ENCODE data around the gene AZGP1. TPM values are rescaled to one million over a fixed set of nuclear protein-coding genes. Genes with fewer than 3 reads are reported as not detected.
"Not testable (repeated sequence)": the region's sequence is repeated elsewhere in the genome, so short reads cannot be mapped to it uniquely, and the experiment has no call there.

AZGP1 gene
- total RNA-seq, result not detected in 2 replicates

DNA sequence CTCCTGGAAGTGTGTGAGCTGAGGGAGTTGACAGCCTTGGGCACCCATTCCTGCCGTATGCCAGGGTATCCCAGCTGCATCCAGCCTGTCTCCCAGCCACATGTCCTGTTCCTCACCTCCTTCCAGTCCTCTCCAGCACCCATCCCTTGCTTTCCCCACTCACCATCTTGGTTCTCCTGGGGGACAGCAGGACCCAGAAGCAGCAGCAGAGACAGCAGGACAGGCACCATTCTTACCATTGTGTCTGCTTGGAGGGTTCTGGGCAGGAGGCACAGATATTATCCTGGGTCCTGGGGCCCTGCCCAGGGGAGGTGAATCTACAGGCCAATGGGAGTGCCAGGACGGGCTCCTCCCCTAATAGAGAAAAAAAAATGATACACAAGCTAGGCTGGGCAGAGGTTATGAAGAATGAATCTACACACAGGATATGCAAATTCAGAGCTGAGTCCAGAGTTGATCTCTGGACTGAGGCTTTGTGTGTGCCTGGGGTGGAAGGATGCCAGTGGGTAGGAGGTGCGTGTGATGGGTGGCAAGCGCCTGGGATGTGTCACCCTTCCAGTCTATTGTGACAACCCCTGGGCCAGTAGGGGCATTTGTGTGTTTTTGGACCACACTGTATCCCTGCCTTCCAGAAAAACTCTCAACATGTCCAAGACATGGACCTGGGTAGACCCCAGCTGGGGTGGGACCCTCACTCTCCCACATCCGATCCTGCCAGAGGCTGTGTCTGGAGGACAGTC is at the start of gene AZGP1:
Gene AZGP1 (minus strand): TSS at position 250 of the 740 bp plus-strand sequence. CDS start 11 bp downstream, at position 239.
- DNase-seq (ENCODE audit: low read depth in 2 of 2), result no peak

DNA sequence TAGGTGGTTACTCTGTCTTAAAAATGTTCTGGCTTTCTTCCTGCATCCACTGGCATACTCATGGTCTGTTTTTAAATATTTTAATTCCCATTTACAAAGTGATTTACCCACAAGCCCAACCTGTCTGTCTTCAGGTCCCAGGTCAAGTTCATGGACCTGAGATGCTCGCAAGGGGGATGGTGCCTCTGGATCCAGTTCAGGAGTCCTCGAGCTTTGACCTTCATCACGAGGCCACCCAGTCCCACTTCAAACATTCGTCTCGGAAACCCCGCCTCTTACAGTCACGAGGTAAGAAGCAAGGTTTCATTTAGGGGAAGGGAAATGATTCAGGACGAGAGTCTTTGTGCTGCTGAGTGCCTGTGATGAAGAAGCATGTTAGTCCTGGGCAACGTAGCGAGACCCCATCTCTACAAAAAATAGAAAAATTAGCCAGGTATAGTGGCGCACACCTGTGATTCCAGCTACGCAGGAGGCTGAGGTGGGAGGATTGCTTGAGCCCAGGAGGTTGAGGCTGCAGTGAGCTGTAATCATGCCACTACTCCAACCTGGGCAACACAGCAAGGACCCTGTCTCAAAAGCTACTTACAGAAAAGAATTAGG is 48.3 kb upstream of the AZGP1 start:
- no peak for DNase-seq (ENCODE audit: low read depth in 2 of 2)

DNA sequence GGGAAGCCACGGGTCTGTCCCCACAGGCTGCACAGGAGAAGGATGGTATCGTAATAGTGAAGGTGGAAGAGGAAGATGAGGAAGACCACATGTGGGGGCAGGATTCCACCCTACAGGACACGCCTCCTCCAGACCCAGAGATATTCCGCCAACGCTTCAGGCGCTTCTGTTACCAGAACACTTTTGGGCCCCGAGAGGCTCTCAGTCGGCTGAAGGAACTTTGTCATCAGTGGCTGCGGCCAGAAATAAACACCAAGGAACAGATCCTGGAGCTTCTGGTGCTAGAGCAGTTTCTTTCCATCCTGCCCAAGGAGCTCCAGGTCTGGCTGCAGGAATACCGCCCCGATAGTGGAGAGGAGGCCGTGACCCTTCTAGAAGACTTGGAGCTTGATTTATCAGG is 47.7 kb upstream of the AZGP1 start:
- no peak for DNase-seq (ENCODE audit: low read depth in 2 of 2)

DNA sequence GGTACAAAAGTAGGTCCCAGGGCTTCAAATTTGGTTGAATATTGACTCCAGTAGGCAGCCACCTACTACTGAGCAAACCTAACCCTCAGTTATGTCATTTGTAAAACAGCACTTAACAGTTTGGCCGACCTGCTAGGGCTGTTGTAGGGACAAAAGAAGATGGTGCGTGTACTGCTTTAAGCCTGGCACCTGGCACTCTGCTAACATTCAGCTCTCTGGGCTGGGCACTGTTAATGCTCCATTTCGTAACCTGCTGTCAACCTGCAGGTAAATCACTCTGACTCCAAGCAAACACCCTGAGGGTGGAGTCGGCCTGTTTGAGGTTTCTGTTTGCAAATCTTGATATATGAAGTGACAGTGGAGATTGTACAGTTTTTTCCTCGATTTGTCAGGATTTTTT is 46.8 kb upstream of the AZGP1 start:
- no peak for DNase-seq (ENCODE audit: low read depth in 2 of 2)

DNA sequence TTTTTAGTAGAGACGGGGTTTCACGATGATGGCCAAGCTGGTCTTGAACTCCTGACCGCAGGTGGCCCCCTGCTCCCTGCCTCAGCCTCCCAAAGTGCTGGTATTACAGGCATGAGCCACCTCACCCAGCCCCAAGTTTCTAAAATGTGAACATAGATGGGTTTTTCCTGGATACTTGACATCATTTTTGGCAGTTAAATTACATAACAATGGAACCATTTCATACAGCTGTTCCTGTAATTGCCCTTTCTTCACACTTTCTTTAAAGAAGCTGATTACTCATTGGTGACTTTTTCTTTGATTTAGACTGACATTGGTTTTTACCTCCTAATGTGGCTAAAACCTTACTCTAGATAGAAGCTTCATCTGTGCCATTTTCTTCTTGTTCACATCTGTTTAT is 45.5 kb upstream of the AZGP1 start:
- no peak for DNase-seq (ENCODE audit: low read depth in 2 of 2)

DNA sequence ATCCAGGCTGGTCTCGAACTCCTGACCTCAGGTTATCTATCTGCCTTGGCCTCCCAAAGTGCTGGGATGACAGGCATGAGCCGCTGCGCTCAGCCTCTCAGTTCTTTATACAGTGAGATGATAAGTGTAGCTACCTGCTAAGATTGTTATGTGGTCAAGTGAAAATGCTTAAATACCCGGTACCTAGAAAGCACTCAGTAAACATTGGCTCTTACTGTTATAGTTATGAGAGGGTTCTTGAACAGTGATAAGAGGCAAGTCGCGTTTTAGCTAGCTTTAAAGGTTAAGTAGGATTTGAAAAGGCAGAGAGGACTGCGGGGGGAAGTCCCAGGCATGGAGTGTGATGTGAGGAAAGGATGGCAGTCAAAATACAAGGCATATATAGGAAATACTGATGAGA is 44.1 kb upstream of the AZGP1 start:
- DNase-seq (ENCODE audit: low read depth in 2 of 2), result no peak

DNA sequence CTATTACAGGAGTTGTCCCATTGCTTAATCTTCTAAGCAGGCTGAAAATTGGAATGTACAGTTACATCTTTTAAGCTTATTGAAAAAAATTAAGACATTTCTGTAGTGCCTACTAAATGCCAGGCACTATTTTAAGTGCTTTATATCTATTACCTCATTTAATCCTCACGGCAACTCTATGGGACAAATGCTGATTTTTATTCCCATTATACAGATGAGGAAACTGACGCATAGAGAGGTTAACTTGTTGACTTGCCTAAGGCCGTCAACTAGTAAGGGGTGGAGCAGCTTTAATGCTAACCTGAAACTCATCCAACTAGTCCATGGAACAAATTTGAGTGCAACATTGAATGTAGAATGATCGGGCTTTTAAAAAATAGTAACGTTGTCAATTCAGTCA is 42.0 kb upstream of the AZGP1 start:
- no peak for DNase-seq (ENCODE audit: low read depth in 2 of 2)

DNA sequence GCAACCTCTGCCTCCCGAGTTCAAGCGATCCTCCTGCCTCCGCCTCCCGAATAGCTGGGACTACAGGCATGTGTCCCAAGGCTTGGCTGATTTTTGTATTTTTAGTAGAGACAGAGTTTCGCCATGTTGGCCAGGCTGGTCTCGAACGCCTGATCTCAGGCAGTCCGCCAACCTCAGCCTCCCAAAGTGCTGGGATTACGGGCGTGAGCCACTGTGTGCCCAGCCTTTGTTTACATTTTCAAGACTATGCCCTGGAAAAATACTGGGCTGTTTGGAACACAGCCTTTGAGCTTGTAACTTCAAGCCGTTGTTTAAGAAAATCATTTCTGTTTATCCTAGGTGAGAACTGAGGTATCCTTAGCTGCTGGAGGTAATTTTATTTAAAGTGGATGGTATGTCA is 41.5 kb upstream of the AZGP1 start:
- DNase-seq (ENCODE audit: low read depth in 2 of 2), result no peak

DNA sequence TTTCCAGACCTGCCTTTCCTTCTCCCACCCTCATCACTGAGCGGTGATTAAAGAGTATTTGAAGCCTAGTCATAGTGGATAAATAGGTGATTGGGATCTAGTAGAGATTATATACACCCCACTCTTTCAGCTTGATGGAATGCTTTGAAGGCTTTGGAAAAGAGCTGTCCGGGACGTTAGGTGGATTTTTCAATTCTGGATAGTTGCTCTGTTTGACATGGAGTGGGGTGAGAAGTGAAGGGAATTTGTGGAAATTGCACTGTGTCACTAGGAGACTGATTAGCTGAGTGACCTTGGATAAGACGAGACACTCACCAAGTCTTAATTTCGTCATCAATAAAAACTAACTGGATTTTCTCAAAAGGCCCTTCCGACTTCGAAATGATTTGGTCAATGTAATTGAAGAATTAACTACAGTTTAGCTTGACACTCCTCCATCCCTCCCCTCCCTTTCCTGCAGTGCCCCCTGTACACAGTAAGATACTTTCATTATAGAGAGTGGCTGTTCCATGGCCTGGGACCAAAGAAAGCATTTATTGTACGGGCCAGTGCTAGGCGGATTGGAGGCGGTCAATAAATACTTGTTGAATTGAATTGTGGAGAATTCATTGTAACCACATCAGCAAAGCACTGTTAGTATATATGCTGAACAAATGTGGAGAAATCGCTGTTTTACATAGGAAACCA is 40.5 kb upstream of the AZGP1 start:
- DNase-seq (ENCODE audit: low read depth in 2 of 2), result peak; percentile 49 to 67

DNA sequence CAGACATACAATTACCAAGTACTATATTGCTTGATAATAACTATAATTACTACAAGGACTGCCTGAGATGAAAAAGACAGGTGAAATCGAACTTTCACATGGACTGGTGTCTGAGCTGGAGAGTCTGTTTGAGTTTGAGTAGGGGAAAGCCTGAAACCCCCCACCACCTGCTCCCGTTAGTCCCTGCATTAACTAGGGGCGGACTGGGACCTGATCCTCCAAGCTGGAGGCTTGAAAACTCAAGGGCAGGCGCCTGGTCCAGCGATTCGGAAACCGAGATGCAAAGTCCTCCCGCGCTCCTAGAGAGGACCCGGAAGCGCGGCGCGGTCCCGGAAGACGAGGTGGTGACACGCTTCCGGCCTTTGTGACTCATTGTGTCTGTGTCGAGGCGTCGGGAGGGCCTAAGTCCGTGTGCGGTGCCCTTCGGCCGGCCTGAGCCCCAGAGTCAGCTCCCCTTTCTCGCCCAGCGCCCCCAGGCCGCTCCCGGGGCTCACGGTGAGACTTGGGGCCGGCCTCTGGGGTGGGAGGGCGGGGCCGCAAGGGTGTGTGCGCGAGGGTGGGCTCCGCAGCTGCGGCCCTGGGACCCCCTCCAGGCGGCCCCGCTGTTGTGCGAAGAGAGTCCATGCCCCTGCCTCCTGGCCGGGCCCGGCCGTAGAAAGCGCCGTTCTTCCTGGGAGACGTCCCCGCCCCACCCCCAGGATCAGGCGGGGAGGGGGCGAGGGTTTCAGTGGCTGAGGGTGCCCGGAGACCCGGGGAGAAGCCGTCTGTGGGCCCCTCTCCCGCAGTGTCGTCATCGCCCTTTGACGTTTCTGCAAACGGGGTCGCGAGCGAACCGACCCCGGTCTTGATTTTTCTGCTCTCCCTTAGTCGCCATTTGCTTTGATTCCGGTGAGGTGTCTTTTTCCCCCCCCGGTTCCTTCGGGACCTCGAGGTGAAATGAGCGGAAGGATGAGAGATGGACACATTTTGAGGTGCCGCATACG is 39.7 kb upstream of the AZGP1 start, which contains the start of gene ZKSCAN1:
Gene ZKSCAN1 (plus strand): TSS at position 365 of the 983 bp plus-strand sequence. CDS start 7,911 bp downstream, outside the sequence.
- DNase-seq (ENCODE audit: low read depth in 2 of 2), result peak; percentile 90 to 96

DNA sequence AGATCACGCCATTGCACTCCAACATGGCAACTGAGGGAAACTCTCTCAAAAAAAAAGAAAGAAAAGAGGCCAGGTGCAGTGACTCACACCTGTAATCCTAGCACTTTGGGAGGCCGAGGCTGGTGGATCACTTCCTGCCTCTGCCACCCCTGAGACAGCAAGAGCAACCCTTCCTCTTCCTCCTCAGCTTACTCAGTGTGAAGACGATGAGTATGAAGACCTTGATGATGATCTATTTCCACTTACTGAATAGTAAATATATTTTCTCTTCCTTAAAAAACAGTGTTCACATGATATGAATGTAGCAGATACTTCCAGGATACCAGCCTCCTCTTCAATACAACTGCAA is 37.5 kb upstream of the AZGP1 start:
- DNase-seq (ENCODE audit: low read depth in 2 of 2), result no peak

DNA sequence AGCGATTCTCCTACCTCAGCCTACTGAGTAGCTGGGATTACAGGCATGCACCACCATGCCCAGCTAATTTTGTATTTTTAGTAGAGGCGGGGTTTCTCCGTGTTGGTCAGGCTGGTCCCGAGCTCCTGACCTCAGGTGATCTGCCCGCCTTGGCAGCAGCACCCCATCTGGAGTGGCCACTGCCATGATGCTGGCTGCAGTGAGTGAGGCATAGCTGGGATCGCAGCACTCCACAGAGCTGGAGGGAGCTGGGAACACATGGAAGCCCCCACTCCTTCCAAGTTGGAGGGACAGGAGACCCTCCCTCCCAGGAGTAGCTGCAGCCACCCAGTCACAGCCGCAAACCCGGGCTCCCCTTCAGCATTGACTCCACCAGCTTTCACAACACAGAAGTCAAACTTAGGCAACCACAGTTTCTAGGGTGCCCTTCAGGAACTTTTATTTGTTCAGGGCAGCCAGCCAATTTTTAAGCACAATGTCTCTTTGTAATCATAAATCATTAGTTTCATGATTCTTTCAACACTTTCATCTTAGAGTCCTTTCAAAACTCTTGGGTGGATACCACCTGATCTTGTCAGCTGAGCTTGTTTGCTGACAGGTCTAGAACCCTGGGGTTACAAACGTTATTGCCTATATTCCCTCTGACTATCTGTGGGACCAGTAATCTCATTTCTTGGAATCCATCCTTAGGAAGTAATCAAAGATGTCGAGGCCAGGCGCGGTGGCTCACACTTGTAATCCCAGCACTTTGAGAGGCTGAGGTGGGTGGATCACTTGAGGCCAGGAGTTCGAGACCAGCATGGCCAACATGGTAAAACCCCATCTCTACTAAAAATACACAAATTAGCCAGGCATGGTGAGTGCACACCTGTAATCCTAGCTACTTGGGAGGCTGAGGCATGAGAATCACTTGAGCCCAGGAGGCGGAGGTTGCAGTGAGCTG is 36.8 kb upstream of the AZGP1 start:
- DNase-seq (ENCODE audit: low read depth in 2 of 2), result peak in 1 of 2 donors; percentile 41

DNA sequence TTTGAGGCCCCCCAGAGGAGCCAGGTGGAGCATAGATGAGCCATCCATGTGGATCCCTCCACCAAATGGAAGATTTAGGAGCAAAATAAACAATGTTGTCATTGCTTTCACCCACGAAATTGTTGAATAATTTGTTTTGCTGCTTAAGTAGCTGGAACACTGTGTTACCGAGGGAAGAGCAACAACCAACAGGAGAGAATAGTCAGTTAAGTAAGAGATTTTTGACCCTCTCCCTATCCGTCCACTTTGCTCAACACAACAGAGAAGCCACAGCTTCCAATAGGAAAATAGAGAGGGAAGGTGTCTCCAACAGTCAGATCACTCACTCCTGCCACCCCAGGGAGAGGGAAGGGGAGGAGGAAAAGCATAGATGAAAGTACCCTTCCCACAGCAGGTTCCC is 35.7 kb upstream of the AZGP1 start:
- no peak for DNase-seq (ENCODE audit: low read depth in 2 of 2)

DNA sequence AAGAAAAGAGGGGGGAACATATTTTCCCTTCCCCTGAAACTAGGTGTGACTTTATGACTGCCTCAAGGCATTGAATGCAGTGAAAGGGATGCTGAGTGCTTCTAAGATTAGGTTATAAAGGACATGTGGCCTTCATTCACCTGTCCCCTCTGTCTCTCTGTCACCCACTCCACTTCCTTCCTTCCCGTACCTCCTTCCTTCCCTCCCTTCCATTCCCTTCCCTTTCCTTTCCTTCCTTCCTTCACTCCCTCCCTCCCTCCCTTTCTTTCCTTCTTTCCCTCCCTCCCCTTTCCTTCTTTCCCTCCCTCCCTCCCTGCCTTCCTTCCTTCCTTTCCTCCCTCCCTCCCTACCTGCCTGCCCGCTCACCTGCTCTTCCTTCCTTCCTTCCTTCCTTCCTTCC is 35.1 kb upstream of the AZGP1 start:
- no peak for DNase-seq (ENCODE audit: low read depth in 2 of 2)

DNA sequence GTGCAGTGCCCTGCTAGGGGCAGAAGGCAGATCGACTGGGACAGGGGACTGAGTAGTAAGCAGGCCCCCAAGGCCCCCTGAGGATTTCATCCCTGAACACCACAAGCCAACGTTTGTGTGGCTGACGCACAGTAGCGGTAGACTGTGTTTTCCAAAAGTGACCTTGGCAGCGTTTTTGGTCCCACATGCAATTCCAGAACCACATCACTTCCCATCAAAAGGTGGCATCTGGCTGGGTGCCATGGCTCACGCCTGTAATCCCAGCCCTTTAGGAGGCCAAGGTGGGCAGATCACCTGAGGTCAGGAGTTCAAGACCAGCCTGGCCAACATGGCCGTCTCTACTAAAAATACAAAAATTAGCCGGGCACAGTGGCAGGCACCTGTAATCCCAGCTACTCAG is 34.1 kb upstream of the AZGP1 start:
- not testable (repeated sequence) for DNase-seq (ENCODE audit: low read depth in 2 of 2)

DNA sequence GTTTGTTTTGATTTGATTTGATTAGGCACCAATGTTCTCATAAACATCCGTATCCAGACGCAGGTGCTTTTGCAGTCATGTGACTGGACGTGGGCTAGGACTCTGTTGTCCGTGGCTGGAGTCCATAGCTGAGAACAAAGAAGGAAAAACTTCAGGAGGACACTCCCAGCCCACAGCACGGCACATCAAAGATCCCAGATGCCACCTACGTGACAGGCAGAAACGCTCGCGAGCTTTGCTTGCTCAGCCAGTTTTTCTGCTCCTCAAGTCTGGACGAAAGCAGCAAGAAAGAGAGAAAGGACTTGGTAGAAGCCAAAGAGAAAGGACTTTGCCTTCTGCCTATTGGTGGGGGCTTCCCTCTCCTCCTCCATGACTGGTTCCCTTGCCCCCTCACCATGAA is 32.7 kb upstream of the AZGP1 start:
- no peak for DNase-seq (ENCODE audit: low read depth in 2 of 2)

DNA sequence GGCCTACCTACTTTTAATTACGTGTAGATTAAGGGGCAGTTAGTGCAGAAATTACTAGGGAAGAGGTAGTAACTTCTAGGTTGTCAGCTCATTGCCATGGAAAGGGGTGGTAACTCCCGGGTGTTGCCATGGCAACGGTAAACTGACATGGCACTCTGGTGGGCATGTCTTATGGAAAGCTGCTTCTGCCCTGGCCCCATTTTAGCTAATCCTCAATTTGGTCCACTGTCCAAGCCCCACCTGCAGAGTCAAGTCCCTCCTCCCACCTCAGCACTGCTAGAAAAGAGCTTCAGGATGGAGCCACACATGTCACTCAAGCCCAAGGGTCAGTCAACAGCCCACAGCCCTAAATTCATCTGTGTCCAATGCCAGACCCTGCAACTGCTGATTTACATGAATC is 32.1 kb upstream of the AZGP1 start:
- DNase-seq (ENCODE audit: low read depth in 2 of 2), result no peak

DNA sequence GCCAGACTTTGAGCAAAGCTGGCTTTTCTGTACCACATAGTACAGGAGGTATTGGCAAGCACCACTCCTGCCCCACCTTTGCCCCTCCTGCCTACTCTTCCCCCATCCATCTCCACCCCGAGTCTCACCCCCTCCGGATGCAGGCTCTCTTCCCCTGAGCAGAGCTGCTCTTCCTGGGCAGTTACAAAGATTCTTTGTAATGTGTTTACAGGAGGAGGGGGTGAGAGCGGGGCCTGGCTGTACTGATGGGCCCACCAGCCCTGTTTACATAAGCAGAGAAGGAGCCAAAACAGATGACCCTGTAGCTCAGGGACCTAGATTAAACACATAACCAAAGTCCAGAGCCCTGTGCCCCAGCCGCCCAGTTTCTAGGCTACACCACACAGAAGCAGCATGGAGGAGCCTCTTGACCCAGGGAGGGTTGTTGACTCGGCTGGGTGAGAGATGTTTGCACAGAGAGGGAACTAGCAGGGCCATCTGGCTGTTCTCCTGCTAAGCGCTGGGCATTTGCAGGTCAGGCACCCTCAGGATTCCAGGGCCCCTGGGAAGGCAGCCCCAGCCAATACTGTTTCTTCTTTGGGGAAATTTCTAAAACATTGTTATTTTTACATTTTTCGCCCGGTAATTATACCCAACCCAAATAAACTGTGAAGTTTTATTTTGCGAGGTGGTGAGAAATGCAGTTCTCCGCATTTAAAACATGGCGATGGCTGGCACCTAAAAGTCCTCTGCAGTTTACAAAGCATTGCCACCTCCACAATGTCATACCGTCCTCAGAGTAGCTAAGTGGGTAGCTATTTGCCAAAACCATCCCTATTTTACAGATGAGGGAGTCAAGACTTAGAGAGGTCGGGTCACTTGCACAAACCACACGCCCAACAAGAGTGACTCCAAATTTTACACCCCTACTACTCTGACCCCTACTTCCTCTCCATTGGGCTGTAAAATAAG is 28.2 kb upstream of the AZGP1 start:
- peak in 1 of 2 donors; percentile 56 for DNase-seq (ENCODE audit: low read depth in 2 of 2)

DNA sequence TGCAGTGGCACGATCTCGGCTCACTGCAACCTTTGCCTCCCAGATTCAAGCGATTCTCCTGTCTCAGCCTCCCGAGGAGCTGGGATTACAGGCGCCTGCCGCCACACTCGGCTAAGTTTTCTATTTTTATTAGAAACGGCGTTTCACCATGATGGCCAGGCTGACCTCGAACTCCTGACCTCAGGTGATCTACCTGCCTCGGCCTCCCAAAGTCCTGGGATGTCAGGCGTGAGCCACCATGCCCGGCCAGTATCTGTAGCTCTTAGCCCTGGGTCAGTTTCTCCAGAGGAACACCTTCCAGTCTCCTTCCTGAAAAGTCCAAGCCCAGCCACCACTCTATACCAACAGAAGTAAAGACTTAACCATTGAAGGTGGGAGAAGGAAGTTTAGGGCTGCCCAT is 24.4 kb upstream of the AZGP1 start:
- no peak for DNase-seq (ENCODE audit: low read depth in 2 of 2)
